ENCODE data around the gene FUT4. TPM values are rescaled to one million over a fixed set of nuclear protein-coding genes. Genes with fewer than 3 reads are reported as not detected.

The FUT4 gene
- polyA plus RNA-seq, 1 experiment: 1.9 TPM

- H3K27me3 ChIP-seq (ENCODE audit: control insufficient read depth, insufficient read depth, low read length): no peaks in the 10 kb centered on the region
- no peaks in the 10 kb centered on the region for H3K36me3 ChIP-seq (ENCODE audit: control insufficient read depth, insufficient read depth, low read length)
- TF ChIP-seq CTCF (IDR thresholded peaks at IDR 0.05; ENCODE audit: insufficient read depth, low read depth, low read length): no peak
- CTCF ChIA-PET: no interaction called here
- DNase-seq (ENCODE audit: low read depth): no peak
- POLR2A ChIA-PET: no interaction called here
- no peak overlapping the region for H3K4me3 ChIP-seq (ENCODE audit: low read depth, low read length)
These were observed 41.3 kb downstream of the FUT4 start for GRCh38 chr11:94584978-94585377.

DNA sequence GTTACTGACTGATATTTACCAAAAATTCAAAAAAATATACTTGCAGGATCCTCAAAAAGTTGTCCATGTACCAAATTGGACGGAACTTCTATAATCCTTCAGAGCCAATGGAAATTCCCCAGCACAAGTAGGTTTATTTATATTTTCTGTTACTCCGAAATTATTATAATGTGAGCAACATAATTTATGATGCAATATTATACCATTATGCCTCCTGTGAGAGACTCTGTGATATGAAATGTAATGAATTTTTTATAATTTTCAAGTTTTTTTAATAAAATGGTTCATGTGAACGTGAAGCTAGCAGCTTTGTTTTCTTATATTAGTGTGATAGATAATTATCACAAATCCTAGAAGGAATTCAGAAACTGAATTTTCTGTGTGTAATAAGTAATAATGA, 41.7 kb downstream of the FUT4 start:
- POLR2A ChIA-PET: no interaction called here

GRCh38 chr11:94586546-94586945, 42.8 kb downstream of the FUT4 start:
- CTCF ChIA-PET: interaction anchor here (0.6 to 0.8 kb wide), 3 partner anchors 9 to 12 kb away, joined by 3 read pairs; no protein-coding TSS in a partner anchor
- POLR2A ChIA-PET: no interaction called here
- no peaks in the 10 kb centered on the region for H3K36me3 ChIP-seq (ENCODE audit: control insufficient read depth, insufficient read depth, low read length)
- H3K4me3 ChIP-seq (ENCODE audit: low read depth, low read length): no peak overlapping the region
- TF ChIP-seq CTCF (IDR thresholded peaks at IDR 0.05; ENCODE audit: insufficient read depth, low read depth, low read length): no peak
- H3K27me3 ChIP-seq (ENCODE audit: control insufficient read depth, insufficient read depth, low read length): no peaks in the 10 kb centered on the region
- no peak for DNase-seq (ENCODE audit: low read depth)

More for the DNA sequence above, 41.7 kb downstream of the FUT4 start:
- no peak for TF ChIP-seq CTCF (IDR thresholded peaks at IDR 0.05; ENCODE audit: insufficient read depth, low read depth, low read length)
- no peaks in the 10 kb centered on the region for H3K36me3 ChIP-seq (ENCODE audit: control insufficient read depth, insufficient read depth, low read length)
- CTCF ChIA-PET: no interaction called here
- no peaks in the 10 kb centered on the region for H3K27me3 ChIP-seq (ENCODE audit: control insufficient read depth, insufficient read depth, low read length)
- DNase-seq (ENCODE audit: low read depth): no peak
- no peak overlapping the region for H3K4me3 ChIP-seq (ENCODE audit: low read depth, low read length)

GRCh38 chr11:94586978-94587377, 43.3 kb downstream of the FUT4 start:
- no peak for TF ChIP-seq CTCF (IDR thresholded peaks at IDR 0.05; ENCODE audit: insufficient read depth, low read depth, low read length)
- CTCF ChIA-PET: interaction anchor here (0.6 to 1.0 kb wide), 4 partner anchors 9 to 66 kb away, joined by 3 read pairs; no protein-coding TSS in a partner anchor
- Histone ChIP-seq H3K4me3 (ENCODE audit: low read depth, low read length) (no peak overlapping the region), H3K27me3 (ENCODE audit: control insufficient read depth, insufficient read depth, low read length) (no peaks in the 10 kb centered on the region), H3K36me3 (ENCODE audit: control insufficient read depth, insufficient read depth, low read length) (no peaks in the 10 kb centered on the region)
- POLR2A ChIA-PET: interaction anchor here (0.5 kb wide), 1 partner anchor 20 kb away, joined by 6 read pairs; no protein-coding TSS in a partner anchor
- DNase-seq (ENCODE audit: low read depth): no peak

- H3K36me3 ChIP-seq (ENCODE audit: control insufficient read depth, insufficient read depth, low read length): no peaks in the 10 kb centered on the region
- no peak for TF ChIP-seq CTCF (IDR thresholded peaks at IDR 0.05; ENCODE audit: insufficient read depth, low read depth, low read length)
- no peak overlapping the region for H3K4me3 ChIP-seq (ENCODE audit: low read depth, low read length)
- POLR2A ChIA-PET: no interaction called here
- no peak for DNase-seq (ENCODE audit: low read depth)
- no peaks in the 10 kb centered on the region for H3K27me3 ChIP-seq (ENCODE audit: control insufficient read depth, insufficient read depth, low read length)
- CTCF ChIA-PET: interaction anchor here (0.7 to 0.9 kb wide), 2 partner anchors 8 to 32 kb away, joined by 3 read pairs; no protein-coding TSS in a partner anchor
These were observed 44.7 kb downstream of the FUT4 start for GRCh38 chr11:94588366-94588942.
